Right ventricle myocardium superior (tissue), 1 donor: ENCODE results near the gene ARSI. TPM values are rescaled to one million over a fixed set of nuclear protein-coding genes. Genes with fewer than 3 reads are reported as not detected.

ENCODE experiments used
- ATAC-seq: fragments of 200-7000 bp; cut with Tn5 transposase; one replicate; pipeline ENCODE4 v1.9.1; 2020; ENCODE audit warnings: mild to moderate bottlenecking; ENCODE audit not compliant: poor library complexity
- DNase-seq: peaks from one replicate; pipeline ENCODE4 v3.0.0-alpha.2; 2020
- intact Hi-C: fragments of 100-400 bp; cut with DNase I; formaldehyde crosslinking; loops from one replicate; pipeline ENCODE4 v1.11.2; 2022
- total RNA-seq: library from RNA; stranded (reverse); fragmentation: NEBNext Ultra II Directional; extraction: Animal tissue kit (Norgen Biotek cat#: 25700); gene quantifications from one replicate; pipeline ENCODE4 v1.2.1, GENCODE V29; 2021
- donor health status: DM: no; HTN: yes; CAD: no; lungs with severe emphysema.

ARSI gene
- total RNA-seq, 1 donor from 2014 or later = 0.38 TPM

DNA sequence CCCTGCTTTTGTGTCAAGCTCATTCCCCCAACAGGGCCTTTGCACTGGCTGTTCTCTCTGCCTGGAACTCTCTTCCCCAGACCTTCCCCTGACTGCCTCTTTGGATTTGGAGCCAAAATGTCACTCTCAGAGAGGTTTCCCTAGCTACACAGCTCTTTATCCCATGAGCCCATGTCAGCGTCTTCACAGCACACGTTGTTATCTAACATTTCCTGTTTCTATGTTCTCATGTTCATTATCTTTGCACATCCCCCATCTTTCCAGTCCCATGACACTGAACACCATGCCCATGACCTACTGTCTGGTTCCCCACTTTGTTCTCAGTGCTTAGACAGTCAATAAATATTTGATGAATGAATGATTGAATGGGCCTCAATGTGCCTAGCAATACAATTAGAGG is 26.3 kb upstream of the ARSI start:
- ATAC-seq (peak; percentile 20), DNase-seq (no peak)
- intact Hi-C loops = no loop called here

- no peak for ATAC-seq
- DNase-seq = no peak
- intact Hi-C loops = no loop called here
Observed at GRCh38 chr5:150328515-150328914, 25.8 kb upstream of the ARSI start.

- intact Hi-C loops = no loop called here
- ATAC-seq (no peak), DNase-seq (no peak)
Observed at GRCh38 chr5:150327139-150327538, 24.4 kb upstream of the ARSI start.

DNA sequence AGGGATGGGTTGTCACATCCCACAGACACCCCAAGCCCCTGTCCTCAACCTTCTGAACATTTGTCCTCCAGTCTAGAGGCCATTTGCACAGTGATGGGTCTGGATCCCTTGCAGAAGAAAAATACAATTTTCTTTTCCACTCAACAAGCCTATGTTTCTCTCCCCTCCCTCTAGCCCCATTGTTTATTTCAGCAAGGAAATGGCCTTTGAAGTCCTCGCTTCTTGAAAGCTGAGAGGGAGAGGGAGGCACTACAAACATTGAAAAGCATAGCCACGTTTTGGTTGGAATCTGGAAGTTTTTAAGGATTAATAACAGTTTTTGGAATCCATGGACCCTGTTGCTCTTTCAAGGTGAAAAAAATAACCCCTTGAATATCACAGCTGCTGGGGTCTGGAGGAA is 24.0 kb upstream of the ARSI start:
- intact Hi-C loops = no loop called here
- no peak for ATAC-seq
- DNase-seq = no peak

- no peak for DNase-seq
- ATAC-seq = no peak
- intact Hi-C loops = no loop called here
Observed at GRCh38 chr5:150325426-150325825, 22.7 kb upstream of the ARSI start.

GRCh38 chr5:150323819-150324218 is 21.1 kb upstream of the ARSI start:
- no peak for DNase-seq
- no peak for ATAC-seq
- intact Hi-C loops = no loop called here

- intact Hi-C loops = no loop called here
- ATAC-seq (no peak), DNase-seq (no peak)
Observed at GRCh38 chr5:150323092-150323491, 20.4 kb upstream of the ARSI start.

DNA sequence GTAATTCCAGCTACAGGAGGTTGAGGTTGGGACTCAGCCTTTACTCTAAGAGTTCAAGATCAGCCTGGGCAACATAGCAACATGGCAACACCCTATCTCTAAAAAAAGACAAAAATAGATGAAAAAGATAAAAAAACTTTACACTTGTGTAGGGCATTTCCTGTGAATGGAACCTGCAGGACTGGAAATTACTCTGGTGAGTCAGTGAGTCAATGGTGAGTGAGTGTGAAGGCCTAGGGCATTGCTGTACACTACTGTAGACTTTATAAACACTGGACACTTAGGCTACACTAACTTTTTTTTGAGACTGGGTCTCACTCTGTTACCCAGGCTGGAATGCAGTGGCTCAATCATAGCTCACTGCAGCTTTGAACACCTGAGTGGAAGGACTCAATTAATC is 19.5 kb upstream of the ARSI start:
- ATAC-seq (no peak), DNase-seq (no peak)
- intact Hi-C loops = no loop called here

DNA sequence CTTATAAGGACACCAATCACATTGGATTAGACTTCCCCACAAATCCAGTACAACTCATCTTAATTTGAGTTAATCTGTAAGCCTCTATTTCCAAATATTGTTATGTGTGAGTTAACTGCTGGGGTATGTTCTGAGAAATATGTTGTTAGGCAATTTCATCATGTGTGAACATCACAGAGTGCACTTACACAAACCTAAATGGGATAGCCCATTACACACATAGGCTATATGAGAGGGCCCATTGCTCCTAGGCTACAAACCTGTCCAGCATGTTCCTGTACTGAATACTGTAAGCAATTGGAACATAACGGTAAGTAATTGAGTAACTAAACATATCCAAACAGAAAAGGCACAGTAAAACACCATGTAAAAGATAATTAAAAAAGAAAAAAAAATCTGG is 19.1 kb upstream of the ARSI start:
- intact Hi-C loops = no loop called here
- DNase-seq = no peak

DNA sequence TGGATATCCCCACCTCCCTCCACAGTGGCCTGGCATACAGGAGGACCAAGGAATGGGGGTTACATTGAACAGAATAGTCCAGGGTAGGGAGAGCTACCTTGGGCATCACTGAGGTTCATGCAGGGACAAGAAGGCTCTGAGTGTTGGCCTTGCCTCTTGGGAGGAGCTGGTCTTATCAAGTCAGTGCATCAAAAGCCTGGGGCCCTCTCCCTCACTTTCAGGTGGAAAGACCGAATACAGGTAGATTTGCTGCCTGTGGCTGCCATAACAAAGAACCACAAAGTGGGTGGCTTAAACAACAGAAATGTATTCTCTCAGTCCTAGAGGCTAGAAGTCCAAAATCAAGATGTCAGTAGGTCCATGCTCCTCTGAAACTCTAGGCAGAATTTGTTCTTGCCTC is 18.5 kb upstream of the ARSI start:
- intact Hi-C loops = no loop called here
- ATAC-seq (no peak), DNase-seq (no peak)

More for the DNA sequence above, 19.1 kb upstream of the ARSI start:
- no peak for ATAC-seq

DNA sequence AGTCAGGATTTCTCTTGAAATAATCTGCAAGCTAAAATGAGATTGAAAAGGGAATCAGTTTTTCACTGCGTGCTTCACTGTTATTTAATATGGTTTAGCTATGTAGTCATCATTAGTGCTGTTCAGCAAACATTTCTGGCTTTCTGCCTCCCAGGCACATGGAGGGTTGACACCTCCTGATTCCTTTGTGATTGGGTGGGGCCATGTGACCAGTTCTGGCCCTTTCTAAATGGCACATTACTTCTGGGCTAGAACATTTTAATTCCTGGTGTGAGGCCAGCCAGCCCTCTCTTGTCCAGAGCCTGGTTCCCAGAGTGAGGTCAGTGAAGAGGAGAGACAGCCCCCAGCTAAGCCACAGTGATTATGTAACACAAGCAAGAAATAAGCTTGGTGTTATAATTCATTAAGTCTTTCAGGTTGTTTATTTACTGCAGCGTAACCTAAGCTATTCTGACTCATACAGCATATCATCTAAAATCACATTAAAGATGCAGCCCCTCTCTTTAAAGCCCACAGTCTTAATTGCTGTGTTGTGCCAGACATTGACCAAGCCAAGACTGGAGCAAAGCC is 17.4 kb upstream of the ARSI start:
- DNase-seq (peak; percentile 72), ATAC-seq (peak; percentile 95)
- intact Hi-C loops = no loop called here

DNA sequence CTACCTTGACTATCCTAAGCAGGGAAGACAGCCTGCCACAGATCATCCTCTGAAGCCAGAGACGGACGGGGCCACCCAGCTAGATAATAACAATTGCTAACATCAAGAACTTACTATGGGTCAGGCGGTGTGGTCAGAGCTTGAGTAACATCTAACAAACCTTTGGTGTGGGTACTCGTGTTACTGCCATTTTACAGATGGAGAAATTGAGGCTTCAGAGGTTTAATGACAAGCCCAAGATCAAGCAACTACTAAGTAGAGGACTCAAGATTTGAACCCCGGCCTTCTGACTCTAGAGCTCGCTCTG is 16.7 kb upstream of the ARSI start:
- DNase-seq (no peak), ATAC-seq (no peak)
- intact Hi-C loops = no loop called here

DNA sequence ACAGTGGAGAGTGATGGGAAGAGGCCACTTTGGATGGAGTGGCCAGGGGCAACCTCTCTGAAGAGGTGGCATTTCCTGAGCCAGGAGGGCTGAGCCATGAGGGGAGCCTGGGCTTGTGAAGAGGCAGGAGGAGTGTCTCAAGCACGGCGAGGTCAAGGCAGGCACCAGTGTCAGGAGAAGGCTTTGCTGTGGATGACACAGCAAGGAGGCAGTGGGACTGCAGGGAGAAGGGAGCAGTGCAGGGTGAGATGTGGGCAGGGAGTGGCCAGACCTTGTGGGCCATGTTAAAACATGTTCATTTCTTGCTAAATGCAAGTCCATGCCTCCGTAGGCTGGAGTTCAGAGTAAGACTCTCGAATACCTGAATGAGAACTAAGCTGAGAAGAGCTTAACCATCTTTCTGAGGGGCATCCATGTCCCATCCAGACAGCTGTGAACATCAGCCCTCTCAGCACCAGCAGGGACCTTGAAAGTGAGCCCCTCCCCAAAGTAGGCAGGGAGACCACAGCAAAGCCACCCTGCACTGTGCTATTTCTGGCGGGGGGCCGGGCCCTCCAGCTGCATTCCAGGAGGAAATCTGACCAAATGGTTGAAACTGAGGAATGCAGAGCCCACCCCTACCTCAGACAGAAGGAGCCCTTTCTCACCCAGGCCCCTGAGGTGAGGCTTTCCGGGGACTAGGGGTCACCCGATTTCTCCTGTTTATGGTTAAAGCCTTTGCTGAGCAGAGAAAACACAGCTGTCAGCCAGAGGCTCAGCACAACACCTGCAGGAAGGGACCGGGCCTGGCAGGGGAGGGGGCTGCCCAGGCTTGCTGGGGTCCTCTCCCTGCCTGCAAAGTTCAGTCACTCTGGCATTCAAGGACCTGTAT is 16.1 kb upstream of the ARSI start:
- ATAC-seq = no peak
- DNase-seq = no peak
- intact Hi-C loops = no loop called here

DNA sequence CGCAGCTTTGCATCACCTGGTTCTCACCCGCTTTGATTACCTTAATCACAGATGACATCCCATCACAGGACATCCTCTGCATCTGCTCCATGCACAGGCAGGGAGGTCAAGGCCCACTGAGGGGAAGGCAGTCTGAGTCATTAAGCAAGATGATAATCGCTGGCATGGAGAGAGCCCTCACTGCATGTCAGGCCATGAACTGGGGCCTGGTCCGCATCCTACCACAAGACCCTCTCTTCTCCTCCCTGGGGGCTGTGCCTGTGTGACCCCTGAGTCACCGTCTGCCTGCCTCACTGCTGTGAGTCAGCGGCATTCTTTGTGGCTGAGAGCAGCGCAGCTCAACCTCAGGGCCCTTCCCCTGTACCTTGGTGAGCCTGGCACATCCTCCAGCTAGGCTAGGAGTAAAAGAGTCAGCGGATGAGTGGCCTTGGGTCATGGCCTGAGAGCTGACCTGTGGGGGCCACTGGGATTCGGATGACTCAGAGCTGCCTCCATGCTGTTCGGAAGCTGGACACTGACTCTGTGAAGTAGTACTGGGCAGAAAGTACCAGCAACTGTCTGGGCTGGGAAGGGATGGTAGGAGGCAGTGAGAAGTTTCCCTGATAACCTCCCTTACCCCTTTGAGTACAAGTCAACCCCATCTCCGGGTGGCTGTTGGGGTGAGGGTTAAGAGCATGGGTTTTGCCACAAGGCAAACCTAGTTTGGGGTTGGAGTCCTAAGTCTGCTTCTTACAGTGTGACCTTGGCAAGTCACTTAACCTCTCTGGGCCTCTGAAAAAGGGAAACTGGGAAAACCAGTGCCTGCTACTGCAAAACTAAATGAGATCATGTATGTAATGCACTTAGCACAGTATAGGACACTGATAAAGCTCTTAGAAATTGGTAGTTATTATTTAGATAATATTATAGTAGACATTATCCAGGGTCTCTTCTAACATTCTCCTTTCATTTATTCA is 14.6 kb upstream of the ARSI start:
- no peak for ATAC-seq

DNA sequence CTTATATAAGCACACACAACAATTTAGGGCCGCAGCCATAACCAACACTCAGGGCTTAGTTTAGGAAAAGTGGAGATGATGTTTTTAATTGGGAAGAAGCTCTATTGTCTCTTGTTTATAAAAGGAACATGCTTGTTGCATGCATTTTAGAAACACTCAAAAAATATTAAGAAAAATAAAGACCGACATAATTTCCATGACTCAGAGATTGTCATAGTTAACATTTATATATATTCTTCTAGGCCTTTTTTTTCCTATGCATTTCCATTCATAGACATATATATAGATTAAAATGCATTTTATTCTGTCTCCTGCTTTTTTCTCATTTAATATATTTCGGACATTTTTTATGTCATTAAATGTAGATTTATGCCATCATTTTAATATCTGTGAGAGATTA is 13.6 kb upstream of the ARSI start:
- ATAC-seq (no peak), DNase-seq (no peak)
- intact Hi-C loops = no loop called here

More for the DNA sequence above, 14.6 kb upstream of the ARSI start:
- no peak for DNase-seq
- intact Hi-C loops = no loop called here

DNA sequence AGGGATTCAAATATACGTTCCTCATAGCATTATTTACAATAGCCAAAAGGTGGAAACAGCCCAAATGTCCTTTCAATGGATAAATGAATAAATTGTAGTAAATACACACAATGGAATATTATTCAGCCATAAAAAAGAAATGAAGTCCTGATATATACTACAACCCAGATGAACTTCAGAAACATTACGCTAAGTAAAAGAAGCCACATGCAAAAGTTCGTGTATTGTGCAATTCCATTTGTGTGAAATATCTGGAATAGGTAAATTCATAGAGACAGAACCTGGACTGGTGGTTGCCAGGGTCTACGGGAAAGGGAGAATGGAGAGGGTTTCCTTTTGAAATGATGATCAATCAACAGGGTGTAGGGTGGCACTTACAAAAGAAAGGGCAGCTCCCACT is 12.5 kb upstream of the ARSI start:
- ATAC-seq (no peak), DNase-seq (no peak)
- intact Hi-C loops = no loop called here

GRCh38 chr5:150313921-150314716 is 11.4 kb upstream of the ARSI start:
- no peak for DNase-seq
- intact Hi-C loops = no loop called here
- no peak for ATAC-seq

DNA sequence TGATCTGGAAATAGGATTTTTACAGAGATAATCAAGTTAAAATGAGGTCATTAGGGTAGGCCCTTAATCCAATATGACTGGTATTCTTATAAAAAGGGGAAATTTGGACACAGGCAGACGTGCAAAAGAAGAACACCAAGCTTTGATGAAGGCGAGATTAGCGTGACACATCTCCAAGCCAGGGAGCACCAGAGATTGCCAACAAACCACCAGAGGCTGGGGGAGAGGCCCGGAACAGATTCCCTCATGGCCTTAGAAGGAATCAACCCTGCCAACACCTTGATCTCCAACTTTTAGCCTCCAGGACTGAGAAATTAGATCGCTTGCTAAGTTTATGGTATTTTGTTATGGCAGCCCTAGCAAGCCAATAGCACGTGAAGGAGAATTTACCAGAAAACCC is 10.8 kb upstream of the ARSI start:
- ATAC-seq (no peak), DNase-seq (no peak)
- intact Hi-C loops = no loop called here

GRCh38 chr5:150312518-150312917 is 9.8 kb upstream of the ARSI start:
- DNase-seq (no peak), ATAC-seq (no peak)
- intact Hi-C loops = no loop called here
